ENCODE results near the gene MGMT. TPM values are rescaled to one million over a fixed set of nuclear protein-coding genes. Genes with fewer than 3 reads are reported as not detected.

MGMT gene
- total and polyA plus RNA-seq, 2 of the 4 experiments (the other 2 are of a cell fraction), result 11.5 to 17.8 TPM

GRCh38 chr10:129531195-129531968 lies 64.3 kb downstream of the MGMT start (continued):
- TF ChIP-seq RCOR1 (IDR thresholded peaks at IDR 0.05; ENCODE audit: insufficient replicate concordance, low read length), result no peak

GRCh38 chr10:129531969-129532660 lies 65.1 kb downstream of the MGMT start:
- H3K9me3 ChIP-seq (ENCODE audit: control insufficient read depth, insufficient read depth, low read length), result 0 out of 2 replicates have a peak, but pooled peaks cover 2% of the 10 kb centered on the region
- no peak overlapping the region for H2AK9ac ChIP-seq (replicated peaks; ENCODE audit: low read depth, low read length, poor library complexity)
- no peak overlapping the region for H3K4me3 ChIP-seq (ENCODE audit: insufficient read depth, low read depth, low read length)
- no peak overlapping the region for H3K56ac ChIP-seq (ENCODE audit: extremely low read depth, insufficient read depth, low read length)
- dilution Hi-C loops (cut with HindIII; ENCODE audit: low sequenced_read_pairs, unreplicated experiment), result no loop called here
- H4K5ac ChIP-seq (ENCODE audit: low read depth, low read length), result no peak overlapping the region
- H3K27ac ChIP-seq (ENCODE audit: insufficient read depth, low read length), result peak overlapping the region; percentile 57
- H3K4me2 ChIP-seq (ENCODE audit: low read depth, low read length), result peak overlapping the region; percentile 52
- H3K4me1 ChIP-seq (ENCODE audit: control insufficient read depth, insufficient read depth, low read length), result peaks cover 14% of the 10 kb centered on the region
- H2BK20ac ChIP-seq (ENCODE audit: low read depth, low read length), result peak overlapping the region; percentile 55; the same call in 1 of the 2 replicates
- H4K91ac ChIP-seq (ENCODE audit: insufficient read depth, low read depth, low read length), result peak overlapping the region; percentile 59
- DNase-seq (no peak), ATAC-seq (ENCODE audit: low read depth) (peak; percentile 34)
- H2BK5ac ChIP-seq (ENCODE audit: low read depth, low read length, poor library complexity, severe bottlenecking), result peak overlapping the region; percentile 75
- peaks cover 4 to 16% of the 10 kb centered on the region in 2 experiments; a peak in 2 of 4 replicates for H3K79me1 ChIP-seq (ENCODE audit: low read depth in 1 of 2, low read length in 2 of 2)
- ChIA-PET CTCF (no interaction called here), POLR2A (ENCODE audit: unreplicated experiment) (no interaction called here)
- H3K27me3 ChIP-seq (ENCODE audit: control insufficient read depth, insufficient read depth, low read length), result no peaks in the 10 kb centered on the region
- H2AK5ac ChIP-seq (ENCODE audit: low read depth, low read length), result peak overlapping the region; percentile 64; the same call in 1 of the 2 replicates
- in situ Hi-C loops (cut with MboI; ENCODE audit: low sequenced_read_pairs), result no loop called here
- no peak overlapping the region for H3K14ac ChIP-seq (replicated peaks; ENCODE audit: low read depth, low read length)
- H3K23ac ChIP-seq (ENCODE audit: low read depth, low read length), result peak overlapping the region; percentile 43; the same call in 1 of the 2 replicates
- peak overlapping the region; percentile 60; the same call in 1 of the 3 replicates for H2BK15ac ChIP-seq (ENCODE audit: low read depth, low read length)
- H3K4ac ChIP-seq (ENCODE audit: low read depth, low read length), result peak overlapping the region; percentile 58
- H4K20me1 ChIP-seq (ENCODE audit: insufficient read depth, low read length), result no peaks in the 10 kb centered on the region
- no peak overlapping the region for H3K9ac ChIP-seq (ENCODE audit: low read depth, low read length)
- no TSS peak for BruUV-seq (replicated peaks)
- H2AFZ ChIP-seq (replicated peaks; ENCODE audit: low read length, poor library complexity), result peak overlapping the region; percentile 40
- intact Hi-C loops (cut with micrococcal nuclease), result no loop called here
- H2BK120ac ChIP-seq (ENCODE audit: low read depth, low read length), result peak overlapping the region; percentile 76
- H3K9me1 ChIP-seq (ENCODE audit: insufficient read depth, low read length), result 0 out of 2 replicates have a peak, but pooled peaks cover 6% of the 10 kb centered on the region
- H3K18ac ChIP-seq (ENCODE audit: low read depth, low read length), result peak overlapping the region; percentile 67
- WGBS, 2 experiments (ENCODE audit: extremely low coverage in 2 of 2, insufficient read length in 1 of 2), result 85% methylated on average over 3 of the region's 10 CpGs; no CpG with 5 or more reads in 1 of the 2 experiments
- H4K8ac ChIP-seq (ENCODE audit: low read depth in 2 of 2, low read length in 2 of 2), result peak overlapping the region; percentile 13 to 36; a peak in 3 of 4 replicates
- H3K36me3 ChIP-seq (ENCODE audit: control insufficient read depth, insufficient read depth, low read length), result peaks cover 1% of the 10 kb centered on the region; the same call in 1 of the 2 replicates
- TF ChIP-seq RFX5 (IDR thresholded peaks at IDR 0.05; ENCODE audit: low read depth, low read length) (no peak), USF2 (IDR thresholded peaks at IDR 0.05; ENCODE audit: low read depth, low read length) (no peak), NFE2L2 (IDR thresholded peaks at IDR 0.05; ENCODE audit: low read depth, low read length) (no peak), BHLHE40 (IDR thresholded peaks at IDR 0.05; ENCODE audit: low read depth, low read length) (no peak), MAZ (IDR thresholded peaks at IDR 0.05; ENCODE audit: borderline replicate concordance, low read depth, low read length) (no peak), CEBPB (IDR thresholded peaks at IDR 0.05; ENCODE audit: low read depth, low read length) (no peak), CTCF (conservative IDR thresholded peaks at IDR 0.05; ENCODE audit: low read depth, low read length) (no peak), MAFK (IDR thresholded peaks at IDR 0.05; ENCODE audit: low read depth, low read length) (no peak), CHD1 (IDR thresholded peaks at IDR 0.05; ENCODE audit: low read depth, low read length) (no peak)

Measured in IMR-90 (cell line).